ENCODE data around the gene SORT1. TPM values are rescaled to one million over a fixed set of nuclear protein-coding genes. Genes with fewer than 3 reads are reported as not detected.

The SORT1 gene
- total RNA-seq, 2 donors from 2014 or later: 5.8 to 7.9 TPM

GRCh38 chr1:109263234-109263596 lies 134.5 kb downstream of the SORT1 start:
- H3K27me3 Mint-ChIP-seq: no peaks in the 10 kb centered on the region
- no peak overlapping the region for H3K27ac Mint-ChIP-seq
- peak in 1 of 2 donors; percentile 15 for ATAC-seq
- H3K4me3 Mint-ChIP-seq: no peak overlapping the region
- H3K4me1 Mint-ChIP-seq (ENCODE audit: low read depth in 2 of 2): peaks cover 0 to 5% of the 10 kb centered on the region in 2 donors
- DNase-seq (ENCODE audit: low spot score): no peak
- H3K9me3 Mint-ChIP-seq: no peaks in the 10 kb centered on the region
- H3K36me3 Mint-ChIP-seq: no peaks in the 10 kb centered on the region

- no peaks in the 10 kb centered on the region for H3K27me3 Mint-ChIP-seq
- H3K36me3 Mint-ChIP-seq: no peaks in the 10 kb centered on the region
- H3K4me3 Mint-ChIP-seq: no peak overlapping the region
- no peak for ATAC-seq
- H3K4me1 Mint-ChIP-seq (ENCODE audit: low read depth in 2 of 2): peaks cover 0 to 5% of the 10 kb centered on the region in 2 donors
- H3K9me3 Mint-ChIP-seq: no peaks in the 10 kb centered on the region
- DNase-seq (ENCODE audit: low spot score): no peak
- H3K27ac Mint-ChIP-seq: no peak overlapping the region
These were observed 135.3 kb downstream of the SORT1 start for GRCh38 chr1:109262231-109263055.

GRCh38 chr1:109261578-109261977 lies 136.1 kb downstream of the SORT1 start:
- no peaks in the 10 kb centered on the region for H3K36me3 Mint-ChIP-seq
- no peak overlapping the region for H3K4me3 Mint-ChIP-seq
- DNase-seq (ENCODE audit: low spot score) (no peak), ATAC-seq (no peak)
- H3K27ac Mint-ChIP-seq: no peak overlapping the region
- no peaks in the 10 kb centered on the region for H3K9me3 Mint-ChIP-seq
- peaks cover 0 to 8% of the 10 kb centered on the region in 2 donors for H3K4me1 Mint-ChIP-seq (ENCODE audit: low read depth in 2 of 2)
- H3K27me3 Mint-ChIP-seq: no peaks in the 10 kb centered on the region

- H3K36me3 Mint-ChIP-seq: no peaks in the 10 kb centered on the region
- no peaks in the 10 kb centered on the region for H3K9me3 Mint-ChIP-seq
- peaks cover 0 to 8% of the 10 kb centered on the region in 2 donors for H3K4me1 Mint-ChIP-seq (ENCODE audit: low read depth in 2 of 2)
- H3K27ac Mint-ChIP-seq: no peak overlapping the region
- no peak overlapping the region for H3K4me3 Mint-ChIP-seq
- no peak for ATAC-seq
- H3K27me3 Mint-ChIP-seq: no peaks in the 10 kb centered on the region
- DNase-seq (ENCODE audit: low spot score): no peak
These were observed 136.7 kb downstream of the SORT1 start for GRCh38 chr1:109261006-109261405.

- Mint-ChIP-seq H3K27me3 (no peaks in the 10 kb centered on the region), H3K9me3 (no peaks in the 10 kb centered on the region), H3K4me1 (ENCODE audit: low read depth in 2 of 2) (peaks cover 5 to 8% of the 10 kb centered on the region in 2 donors), H3K4me3 (no peak overlapping the region), H3K36me3 (no peaks in the 10 kb centered on the region), H3K27ac (no peak overlapping the region)
- ATAC-seq: no peak
- no peak for DNase-seq (ENCODE audit: low spot score)
These were observed 137.8 kb downstream of the SORT1 start for GRCh38 chr1:109259674-109260557.

Other genes with a start within 250 kb of the SORT1 start
- 100 to 1,000 TPM; 178 to 205 TPM for gene SARS1, start 184.0 kb downstream of the SORT1 start, total RNA-seq
- gene CELSR2, start 148.4 kb downstream of the SORT1 start, total RNA-seq: 1 to 10 TPM; 1.5 to 2.6 TPM
- gene PSRC1, start 114.8 kb downstream of the SORT1 start, total RNA-seq: 10 to 100 TPM in 1 of 2 donors, 1 to 10 TPM in 1; 4.7 to 16.2 TPM
- gene MYBPHL, start 90.9 kb downstream of the SORT1 start, total RNA-seq: not detected
- 100 to 1,000 TPM; 194 to 201 TPM for gene PSMA5, start 28.5 kb upstream of the SORT1 start, total RNA-seq
- gene SYPL2, start 68.6 kb upstream of the SORT1 start, total RNA-seq: not detected
- gene ATXN7L2, start 86.0 kb upstream of the SORT1 start, total RNA-seq: 10 to 100 TPM in 1 of 2 donors, 1 to 10 TPM in 1; 8.4 to 19.9 TPM
- 10 to 100 TPM; 13.1 to 18.7 TPM for gene CYB561D1, start 96.2 kb upstream of the SORT1 start, total RNA-seq
- gene AMIGO1, start 111.8 kb upstream of the SORT1 start, total RNA-seq: 1 to 10 TPM in 1 of 2 donors, under 1 TPM in 1; 0.90 to 1.0 TPM
- gene GPR61, start 142.0 kb upstream of the SORT1 start, total RNA-seq: not detected
- gene GNAI3, start 150.7 kb upstream of the SORT1 start, total RNA-seq: 1 to 10 TPM; 8.9 to 10.0 TPM
- under 1 TPM in 1 of 2 donors, not detected in 1; 0.64 TPM for gene GNAT2, start 221.7 kb upstream of the SORT1 start, total RNA-seq
- 100 to 1,000 TPM in 1 of 2 donors, 10 to 100 TPM in 1; 79.0 to 144 TPM for gene AMPD2, start 221.9 kb upstream of the SORT1 start, total RNA-seq

Measured in natural killer cell treated with Interleukin-12 subunit alpha and Interleukin-12 subunit beta and Interleukin-15 and Interleukin-18, amount 100 ng/mL, for 72 hours (primary cell).